COLO668 (cell line): ENCODE measurements around the gene CACNA1E.

Experiments
- DNase-seq: peaks from one replicate; lab custom pipeline; 2025; ENCODE audit not compliant: unreplicated experiment; lab: John Stamatoyannopoulos, UW

CACNA1E gene

DNA sequence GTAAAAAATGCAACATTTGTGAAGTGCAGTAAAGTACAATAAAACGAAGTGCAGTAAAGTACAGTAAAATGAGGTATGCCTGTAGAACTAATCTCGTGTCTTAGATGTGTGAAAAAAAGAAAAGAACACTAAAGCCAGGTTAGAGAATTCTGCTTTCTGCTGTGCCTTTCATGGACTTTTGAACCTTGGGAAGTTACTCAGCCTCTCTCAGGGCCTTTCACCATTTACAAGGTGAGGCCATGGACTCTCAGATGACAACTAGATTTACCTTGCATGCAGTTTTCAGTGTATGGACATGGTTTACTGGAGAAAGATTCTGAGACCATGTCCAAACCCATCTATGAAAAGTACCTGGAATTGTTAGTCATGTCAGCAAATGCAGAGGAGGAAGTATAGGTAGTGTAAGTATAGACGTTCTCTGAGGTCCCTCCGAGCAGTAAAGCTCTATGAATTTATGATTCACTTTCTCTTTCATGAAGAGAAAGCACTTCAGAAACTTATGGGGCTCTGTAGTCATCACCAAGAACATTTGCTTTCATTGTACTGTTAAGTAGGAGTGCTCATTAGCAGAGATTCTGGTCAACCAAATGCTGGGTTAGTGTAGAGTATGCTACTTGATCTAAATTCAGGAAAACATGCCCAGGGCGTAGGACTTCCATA is 143.1 kb downstream of the CACNA1E start:
- no peak for DNase-seq

- no peak for DNase-seq
Observed at GRCh38 chr1:181630398-181630797, 147.1 kb downstream of the CACNA1E start.

- peak; percentile 82 for DNase-seq
Observed at GRCh38 chr1:181630838-181631237, 147.5 kb downstream of the CACNA1E start.

GRCh38 chr1:181632492-181632891 is 149.2 kb downstream of the CACNA1E start:
- DNase-seq, result no peak

DNA sequence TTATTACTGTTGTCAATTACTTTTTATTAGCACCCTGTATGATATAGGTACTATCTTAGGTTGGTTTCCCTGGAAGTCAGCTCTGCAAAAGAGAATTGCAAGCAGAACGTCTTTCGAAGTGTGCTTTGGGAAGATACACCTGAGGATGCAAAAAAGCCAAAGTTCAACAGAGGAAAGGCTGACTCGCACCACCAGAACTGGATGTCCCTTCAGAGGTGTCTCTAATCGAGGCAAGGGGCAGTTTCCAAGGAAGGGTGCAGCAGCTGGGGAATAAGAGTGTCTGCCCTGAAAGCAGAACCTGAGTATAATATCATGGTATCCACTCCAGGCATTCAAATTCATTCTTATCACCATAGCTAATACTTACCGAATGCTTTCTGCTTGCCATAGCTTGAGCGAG is 149.6 kb downstream of the CACNA1E start:
- no peak for DNase-seq

GRCh38 chr1:181635110-181635509 is 151.8 kb downstream of the CACNA1E start:
- no peak for DNase-seq

DNA sequence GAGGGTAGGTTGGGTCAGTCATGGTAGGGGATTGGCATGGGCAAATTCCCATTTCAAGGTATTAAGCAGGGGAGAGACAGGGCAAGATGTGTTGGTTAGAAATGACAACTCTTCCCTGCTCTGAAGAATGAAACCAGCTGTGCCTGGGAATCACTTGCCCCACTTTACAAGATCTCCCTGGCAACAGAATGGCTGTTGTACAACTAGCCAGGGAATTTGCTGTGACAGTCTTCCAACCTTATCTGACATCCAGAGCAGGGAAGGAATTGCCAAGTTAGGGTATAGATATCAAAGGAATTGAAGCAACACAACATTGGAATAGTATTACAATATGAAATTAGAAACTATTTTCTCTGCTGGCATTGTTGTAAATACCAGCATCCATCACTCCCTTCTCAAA is 154.7 kb downstream of the CACNA1E start:
- no peak for DNase-seq

- DNase-seq, result no peak
Observed at GRCh38 chr1:181640956-181641355, 157.6 kb downstream of the CACNA1E start.

DNA sequence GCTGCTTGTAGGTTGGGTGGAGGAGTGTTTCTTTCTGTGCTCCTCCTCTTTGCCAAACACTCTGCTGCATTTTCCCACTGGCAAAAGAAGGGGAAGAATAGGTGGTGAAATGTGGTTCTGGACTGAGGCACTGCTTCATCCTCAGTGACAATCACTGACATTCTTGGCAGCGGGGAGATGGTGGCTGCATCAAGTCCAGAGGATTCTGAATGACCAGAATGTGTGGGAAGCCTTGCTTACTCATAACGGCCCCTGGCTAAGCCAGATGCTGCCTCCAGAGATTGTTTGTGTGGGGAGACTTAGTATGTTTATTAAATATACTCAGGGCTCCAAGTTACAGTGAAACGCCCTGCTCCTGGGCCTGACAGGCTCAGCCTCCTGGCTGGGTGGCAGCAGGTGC is 160.3 kb downstream of the CACNA1E start:
- no peak for DNase-seq

DNA sequence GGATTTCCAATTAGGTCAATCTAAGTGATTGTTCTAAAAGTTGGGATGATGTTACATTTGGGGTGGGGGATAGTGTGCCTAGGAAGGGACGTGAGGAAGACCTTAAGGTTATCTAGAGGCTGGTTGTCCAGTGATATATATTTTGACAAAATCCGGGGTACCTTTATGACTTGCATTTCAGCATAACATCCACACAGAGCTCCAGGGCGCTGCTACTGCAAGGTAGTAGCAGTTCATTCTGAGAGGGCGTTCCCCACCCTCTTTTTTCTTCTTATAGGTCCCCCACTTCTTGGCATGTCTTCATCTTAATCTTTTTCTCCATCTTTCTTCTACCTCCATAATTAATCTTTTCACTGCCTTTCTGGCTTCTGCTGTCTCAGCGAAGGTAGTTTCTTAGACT is 161.9 kb downstream of the CACNA1E start:
- no peak for DNase-seq

- DNase-seq, result peak; percentile 60
Observed at GRCh38 chr1:181646710-181647109, 163.4 kb downstream of the CACNA1E start.

DNA sequence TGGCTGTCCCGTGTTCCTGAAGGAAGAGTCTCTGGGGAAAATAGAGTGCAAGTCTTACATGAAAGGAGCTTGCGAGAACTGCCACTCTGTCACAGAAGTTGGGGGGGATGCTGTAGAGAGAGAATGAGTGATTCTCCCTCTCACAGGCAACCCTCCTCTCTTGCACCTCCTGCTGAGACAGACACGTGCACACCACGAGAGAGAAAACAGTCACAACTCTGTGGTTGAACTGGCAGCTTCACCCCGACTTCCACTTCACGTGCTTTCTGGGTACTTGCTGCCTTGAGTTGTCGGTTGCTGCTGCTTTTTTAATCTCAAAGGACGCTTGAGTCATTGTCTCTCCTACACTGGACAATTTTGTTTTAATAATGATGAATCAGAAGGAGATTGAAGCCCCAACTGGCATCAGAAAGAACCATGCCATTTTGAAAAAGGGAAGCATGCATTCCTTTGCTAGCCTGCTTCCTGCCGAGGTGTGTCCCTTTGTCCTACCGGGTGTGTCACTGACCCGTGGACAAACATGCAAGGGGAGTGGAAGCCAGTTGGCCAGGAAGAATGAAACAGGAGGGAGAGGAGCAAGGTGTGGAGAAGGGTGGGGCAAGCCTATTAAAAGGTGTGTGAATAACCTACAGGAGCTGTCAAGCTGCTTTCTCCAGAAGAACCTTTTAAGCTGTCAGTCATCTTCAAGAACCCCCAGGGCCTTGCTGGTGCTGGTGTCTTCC is 164.2 kb downstream of the CACNA1E start:
- peak; percentile 41 for DNase-seq

GRCh38 chr1:181651276-181651675 is 168.0 kb downstream of the CACNA1E start:
- DNase-seq, result no peak

GRCh38 chr1:181655756-181656155 is 172.4 kb downstream of the CACNA1E start:
- DNase-seq, result no peak

DNA sequence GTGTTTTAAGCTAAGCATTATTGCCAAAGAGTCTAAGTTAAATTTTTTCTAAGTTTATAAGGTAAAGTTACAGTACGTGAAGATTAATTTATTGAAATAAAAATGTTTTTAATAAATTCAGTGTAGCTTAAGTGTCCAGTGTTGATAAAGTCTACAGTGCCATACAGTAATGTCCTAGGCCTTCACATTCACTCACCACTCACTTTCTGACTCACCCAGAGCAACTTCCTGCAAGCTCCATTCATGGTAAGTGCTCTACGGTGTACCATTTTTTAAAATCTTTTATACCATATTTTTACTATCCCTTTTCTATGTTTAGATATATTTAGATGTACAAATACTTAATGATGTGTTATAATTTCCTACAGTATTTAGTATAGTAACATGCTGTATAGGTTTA is 173.2 kb downstream of the CACNA1E start:
- no peak for DNase-seq

DNA sequence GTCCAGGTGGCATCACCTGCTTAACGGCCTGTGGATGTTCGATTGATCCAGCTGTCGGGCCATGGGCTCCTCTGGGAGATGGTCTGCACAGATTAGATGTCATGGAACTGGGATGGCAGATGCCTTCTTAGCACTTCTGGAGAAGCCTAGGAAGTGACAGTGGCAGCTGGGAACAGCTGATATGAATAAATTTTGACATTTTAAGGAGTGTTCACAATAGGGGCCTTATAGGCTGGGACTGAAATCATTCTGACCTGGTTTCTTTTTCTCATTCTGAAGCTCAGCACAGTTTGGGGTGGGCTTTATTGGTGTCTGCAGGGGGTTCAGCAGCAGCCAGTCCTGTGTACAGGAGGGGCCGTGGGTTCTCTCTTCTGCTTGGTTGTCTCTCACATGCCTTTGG is 175.3 kb downstream of the CACNA1E start:
- DNase-seq, result no peak

- DNase-seq, result peak; percentile 21
Observed at GRCh38 chr1:181659321-181659957, 176.1 kb downstream of the CACNA1E start.

GRCh38 chr1:181660621-181661020 is 177.3 kb downstream of the CACNA1E start:
- no peak for DNase-seq

DNA sequence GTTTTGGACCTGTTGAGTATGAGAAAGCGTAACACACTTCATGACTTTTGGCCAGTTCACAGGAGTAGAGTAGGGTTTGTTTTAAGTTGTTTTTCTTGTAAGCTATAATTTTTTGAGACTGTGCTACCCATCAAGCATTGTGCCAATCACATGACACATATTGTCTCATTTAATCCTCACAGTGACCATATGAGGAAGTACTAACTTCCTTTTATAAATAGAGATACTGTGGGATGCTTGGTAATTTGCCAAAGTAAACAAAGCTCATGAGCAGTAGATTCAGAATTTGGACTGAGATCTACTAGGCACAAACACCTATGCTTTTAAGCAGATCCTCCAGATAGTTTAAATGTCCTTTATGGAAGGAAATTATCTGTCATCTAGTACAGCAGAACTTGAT is 178.3 kb downstream of the CACNA1E start:
- DNase-seq, result no peak

- DNase-seq, result no peak
Observed at GRCh38 chr1:181662606-181663005, 179.3 kb downstream of the CACNA1E start.

DNA sequence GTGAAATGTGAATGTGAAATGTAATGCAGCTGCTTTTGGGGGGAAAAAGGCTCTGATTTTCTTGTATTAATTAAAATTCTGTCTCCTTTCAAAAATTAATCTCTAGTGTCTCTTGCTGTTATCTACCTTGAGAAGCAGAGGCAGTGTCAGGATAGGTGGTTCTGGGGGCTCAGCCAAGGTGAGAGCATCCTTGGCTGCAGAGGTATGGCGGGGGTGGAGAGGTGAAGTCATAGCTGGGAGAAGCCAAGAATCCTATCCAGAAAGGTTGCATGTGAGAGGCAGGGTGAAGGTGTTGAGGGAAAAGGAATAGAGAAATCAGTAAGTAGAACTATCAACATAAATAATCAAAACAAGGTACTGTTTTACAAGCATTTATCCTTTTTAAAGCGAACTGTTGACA is 181.2 kb downstream of the CACNA1E start:
- no peak for DNase-seq

DNA sequence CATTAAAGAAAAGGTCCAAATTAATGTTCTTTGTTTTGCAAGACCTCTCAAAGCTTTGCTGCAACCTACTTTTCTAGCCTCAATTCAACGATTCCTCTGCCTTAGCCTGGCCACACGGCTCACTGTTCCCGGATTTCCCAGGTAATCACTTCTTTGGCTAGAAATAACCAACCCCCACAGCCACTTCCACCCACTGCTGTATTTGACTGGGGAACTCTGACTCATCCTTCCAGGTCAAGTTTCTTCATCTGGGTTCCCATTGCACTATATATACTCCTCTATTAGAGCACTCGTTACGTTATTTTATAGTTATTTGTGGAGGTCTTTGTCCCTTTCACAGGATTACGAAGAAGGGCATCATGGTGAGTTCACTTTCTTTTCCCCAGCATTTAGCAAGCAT is 185.9 kb downstream of the CACNA1E start:
- DNase-seq, result no peak
